Measurements from ENCODE around the gene BCHE. TPM values are rescaled to one million over a fixed set of nuclear protein-coding genes. Genes with fewer than 3 reads are reported as not detected.

The BCHE gene
- polyA plus RNA-seq, 3 donors = not detected

- intact Hi-C loops (cut with micrococcal nuclease) = no loop called here
- Mint-ChIP-seq H3K36me3 (no peaks in the 10 kb centered on the region), H3K9me3 (peaks cover 0 to 3% (median 0%) of the 10 kb centered on the region in 7 donors), H3K27ac (no peak overlapping the region), H3K27me3 (ENCODE audit: low read depth in 3 of 3) (no peaks in the 10 kb centered on the region), H3K4me1 (no peaks in the 10 kb centered on the region), H3K4me3 (no peak overlapping the region)
- no peak overlapping the region for H3K27ac ChIP-seq (ENCODE audit: low read depth in 1 of 2, low read length in 2 of 2)
- H4K20me1 ChIP-seq (ENCODE audit: insufficient read depth, low read length) = no peaks in the 10 kb centered on the region
- no peak for DNase-seq
- no peak overlapping the region for H3K4me3 ChIP-seq (replicated peaks in 1 of 3; ENCODE audit: low read depth in 2 of 3, low read length in 3 of 3)
- no peaks in the 10 kb centered on the region for H3K9me3 ChIP-seq (replicated peaks in 1 of 2; ENCODE audit: control insufficient read depth in 1 of 2, insufficient read depth in 1 of 2, low read length in 2 of 2)
- H3K27me3 ChIP-seq (ENCODE audit: control insufficient read depth in 2 of 2, insufficient read depth in 2 of 2, low read length in 2 of 2) = no peaks in the 10 kb centered on the region
- no peak overlapping the region for H2AFZ ChIP-seq (ENCODE audit: insufficient read depth, low read depth, low read length, poor library complexity, severe bottlenecking)
- H3K79me2 ChIP-seq (ENCODE audit: insufficient read depth, low read length) = no peaks in the 10 kb centered on the region
- no peaks in the 10 kb centered on the region for H3K4me1 ChIP-seq (ENCODE audit: control insufficient read depth in 1 of 2, insufficient read depth in 2 of 2, low read length in 2 of 2)
- H3K4me2 ChIP-seq (replicated peaks; ENCODE audit: extremely low read depth, low read length, poor library complexity, severe bottlenecking) = no peak overlapping the region
- no peak for TF ChIP-seq CTCF (IDR thresholded peaks at IDR 0.05)
- no peaks in the 10 kb centered on the region for H3K36me3 ChIP-seq (replicated peaks in 1 of 2; ENCODE audit: control insufficient read depth in 1 of 2, insufficient read depth in 2 of 2, low read length in 2 of 2)
- H3K9ac ChIP-seq (ENCODE audit: insufficient read depth, low read length, poor library complexity, severe bottlenecking) = no peak overlapping the region
Measured at GRCh38 chr3:165884518-165884917, 47.3 kb upstream of the BCHE start.

GRCh38 chr3:165883863-165884478, 46.7 kb upstream of the BCHE start:
- no peaks in the 10 kb centered on the region for H3K27me3 ChIP-seq (ENCODE audit: control insufficient read depth in 2 of 2, insufficient read depth in 2 of 2, low read length in 2 of 2)
- no peaks in the 10 kb centered on the region for H3K36me3 Mint-ChIP-seq
- no peak overlapping the region for H3K27ac ChIP-seq (ENCODE audit: low read depth in 1 of 2, low read length in 2 of 2)
- peaks cover 0 to 3% (median 0%) of the 10 kb centered on the region in 7 donors for H3K9me3 Mint-ChIP-seq
- no peak for TF ChIP-seq CTCF (IDR thresholded peaks at IDR 0.05)
- intact Hi-C loops (cut with micrococcal nuclease) = no loop called here
- H3K79me2 ChIP-seq (ENCODE audit: insufficient read depth, low read length) = no peaks in the 10 kb centered on the region
- H3K36me3 ChIP-seq (replicated peaks in 1 of 2; ENCODE audit: control insufficient read depth in 1 of 2, insufficient read depth in 2 of 2, low read length in 2 of 2) = no peaks in the 10 kb centered on the region
- no peaks in the 10 kb centered on the region for H3K4me1 Mint-ChIP-seq
- 72% methylated on average over 4 of the region's 8 CpGs for WGBS (ENCODE audit: insufficient coverage)
- H3K9me3 ChIP-seq (replicated peaks in 1 of 2; ENCODE audit: control insufficient read depth in 1 of 2, insufficient read depth in 1 of 2, low read length in 2 of 2) = no peaks in the 10 kb centered on the region
- H3K4me1 ChIP-seq (ENCODE audit: control insufficient read depth in 1 of 2, insufficient read depth in 2 of 2, low read length in 2 of 2) = no peaks in the 10 kb centered on the region
- H3K9ac ChIP-seq (ENCODE audit: insufficient read depth, low read length, poor library complexity, severe bottlenecking) = no peak overlapping the region
- no peak overlapping the region for H3K4me2 ChIP-seq (replicated peaks; ENCODE audit: extremely low read depth, low read length, poor library complexity, severe bottlenecking)
- no peak overlapping the region for H3K27ac Mint-ChIP-seq
- peak overlapping the region in 1 of 2 donors; percentile 57 for H3K4me3 Mint-ChIP-seq
- H4K20me1 ChIP-seq (ENCODE audit: insufficient read depth, low read length) = no peaks in the 10 kb centered on the region
- H3K4me3 ChIP-seq (replicated peaks in 1 of 3; ENCODE audit: low read depth in 2 of 3, low read length in 3 of 3) = peak overlapping the region in 1 of 3 experiments; percentile 22
- H3K27me3 Mint-ChIP-seq (ENCODE audit: low read depth in 3 of 3) = no peaks in the 10 kb centered on the region
- no peak for DNase-seq
- H2AFZ ChIP-seq (ENCODE audit: insufficient read depth, low read depth, low read length, poor library complexity, severe bottlenecking) = no peak overlapping the region

All from CD14-positive monocyte (primary cell).